ENCODE results near the gene SORBS1. TPM values are rescaled to one million over a fixed set of nuclear protein-coding genes. Genes with fewer than 3 reads are reported as not detected.

The SORBS1 gene
- total and polyA plus RNA-seq, 9 of the 15 experiments (the other 6 are each of a cell fraction or from before 2014, with no cell fraction given): 2.0 to 13.3 (median 6.5) TPM

DNA sequence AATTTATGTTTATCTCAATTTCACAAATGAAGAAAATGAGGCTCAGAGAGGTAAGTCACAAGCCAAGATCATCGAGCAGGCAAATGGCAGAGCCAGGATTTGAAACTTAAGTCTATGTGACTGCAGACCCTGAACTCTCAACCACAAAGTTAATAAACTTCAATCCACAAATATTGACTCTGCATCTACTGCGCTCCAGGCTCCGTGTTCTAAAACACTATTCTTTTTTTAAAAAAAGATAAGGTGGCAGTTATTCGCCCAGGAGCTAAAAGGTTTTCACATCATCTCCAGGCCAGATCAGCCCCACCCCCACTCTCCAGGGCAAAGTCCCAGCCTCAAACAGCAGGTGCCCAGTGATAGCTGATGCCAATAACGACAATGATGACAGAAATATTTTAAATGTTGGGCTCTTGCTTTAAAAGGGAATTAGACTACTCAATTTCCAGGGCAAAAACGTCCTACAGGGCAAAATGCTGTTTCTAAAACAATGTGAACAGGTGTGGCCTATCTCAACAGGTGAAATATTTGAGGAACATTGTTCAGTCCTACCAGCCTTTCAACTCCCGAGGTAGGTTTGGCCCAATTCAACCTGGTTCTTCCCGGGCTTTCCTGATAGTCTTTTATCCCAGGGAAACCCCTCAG is 85.2 kb downstream of the SORBS1 start:
- no peak overlapping the region for H3K27ac ChIP-seq (ENCODE audit: extremely low read depth, low read depth, low read length)

More for the DNA sequence above, 85.2 kb downstream of the SORBS1 start:
- H3K79me2 ChIP-seq (ENCODE audit: control insufficient read depth, insufficient read depth, low read length): no peaks in the 10 kb centered on the region
- POLR2A ChIA-PET: no interaction called here
- H3K27me3 ChIP-seq (ENCODE audit: control insufficient read depth in 2 of 2, insufficient read depth in 2 of 2, low read length in 2 of 2): no peaks in the 10 kb centered on the region
- no peak for ATAC-seq
- H2AFZ ChIP-seq (ENCODE audit: low read depth, low read length): no peak overlapping the region
- in situ Hi-C loops (cut with MboI) (no loop called here), intact Hi-C loops (cut with micrococcal nuclease) (no loop called here)
- H3K36me3 ChIP-seq (ENCODE audit: control insufficient read depth, insufficient read depth, low read length): no peaks in the 10 kb centered on the region
- H4K20me1 ChIP-seq (replicated peaks; ENCODE audit: control insufficient read depth, insufficient read depth, low read length): no peaks in the 10 kb centered on the region
- H3K9me1 ChIP-seq (ENCODE audit: control insufficient read depth, insufficient read depth, low read length): no peaks in the 10 kb centered on the region
- TF ChIP-seq ELF4 (CRISPR knock-in tag; IDR thresholded peaks at IDR 0.05) (no peak), HMG20B (CRISPR knock-in tag; IDR thresholded peaks at IDR 0.05) (no peak), MED1 (CRISPR knock-in tag; IDR thresholded peaks at IDR 0.05; ENCODE audit: borderline replicate concordance) (no peak), ARID3B (CRISPR knock-in tag; IDR thresholded peaks at IDR 0.05; ENCODE audit: borderline replicate concordance) (no peak), SIX5 (IDR thresholded peaks at IDR 0.05; ENCODE audit: borderline replicate concordance in 1 of 2, insufficient read depth in 1 of 2, low read depth in 1 of 2, low read length in 2 of 2) (no peak), PHF21A (IDR thresholded peaks at IDR 0.05; ENCODE audit: borderline replicate concordance, low read depth) (no peak), ZNF57 (CRISPR knock-in tag; IDR thresholded peaks at IDR 0.05) (no peak), MAFF (IDR thresholded peaks at IDR 0.05; ENCODE audit: low read length) (no peak), MYBL2 (IDR thresholded peaks at IDR 0.05; ENCODE audit: low read depth) (no peak), MYBL2 (CRISPR knock-in tag; IDR thresholded peaks at IDR 0.05; ENCODE audit: borderline replicate concordance) (no peak), ZNF589 (CRISPR knock-in tag; IDR thresholded peaks at IDR 0.05; ENCODE audit: low read depth) (no peak)
- 16% methylated on average over 8 of the region's 8 CpGs for WGBS (ENCODE audit: insufficient coverage, low coverage, missing lambda C conversion rate)
- H3K4me1 ChIP-seq (replicated peaks in 1 of 2; ENCODE audit: control insufficient read depth in 2 of 2, insufficient read depth in 2 of 2, low read length in 2 of 2): peaks cover 11 to 21% of the 10 kb centered on the region in 2 experiments; a peak in 3 of 5 replicates
- CTCF ChIA-PET (ENCODE audit: low intra/inter-chr PET ratio): no interaction called here
- no peak overlapping the region for H3K9ac ChIP-seq (ENCODE audit: insufficient read depth in 1 of 2, low read depth in 2 of 2, low read length in 2 of 2)
- H3K9me3 ChIP-seq (replicated peaks; ENCODE audit: control insufficient read depth, insufficient read depth, low read depth, low read length): no peaks in the 10 kb centered on the region
- no peak overlapping the region for H3K4me2 ChIP-seq (ENCODE audit: insufficient read depth, low read length)
- DNase-seq (ENCODE audit: extremely low read depth in 1 of 4, low spot score in 3 of 4): peak in 2 of 4 experiments; percentile 16 to 17
- H3K4me3 ChIP-seq: no peak overlapping the region
- BruUV-seq (replicated peaks): no TSS peak
- FAIRE-seq: no peak
